MCF 10A (cell line): ENCODE data around the gene ABCA9. TPM values are rescaled to one million over a fixed set of nuclear protein-coding genes. Genes with fewer than 3 reads are reported as not detected.

Experiments used
- BruUV-seq: library from RNA; stranded (reverse); fragments of 400-500 nt; replicated peaks from 2 replicates; lab custom pipeline; 2021; lab: Mats Ljungman, UMichigan
- CTCF ChIA-PET: fragments of 300-600 bp; sonication (Branson Sonifier 250); formaldehyde crosslinking; extraction: SDS; loops from one replicate; lab custom pipeline; 2021; ENCODE audit warnings: antibody characterized with exemption, inconsistent platforms; lab: Yijun Ruan, JAX
- POLR2A ChIA-PET: fragments of 300-600, 350-650 bp; sonication (Branson Sonifier 250); formaldehyde crosslinking; extraction: SDS; loops from one replicate; lab custom pipeline; 2020; ENCODE audit warnings: antibody characterized with exemption, inconsistent platforms; lab: Yijun Ruan, JAX
- DNase-seq: peaks from one replicate; pipeline ENCODE4 v3.0.0-alpha.2; 2018; ENCODE audit not compliant: unreplicated experiment
- H3K27ac Mint-ChIP-seq: one replicate; pipeline ENCODE4 v1.8.0; 2022; ENCODE audit warnings: mild to moderate bottlenecking, low read depth, mixed read lengths; ENCODE audit not compliant: unreplicated experiment
- H3K27me3 Mint-ChIP-seq: one replicate; pipeline ENCODE4 v1.8.0; 2022; ENCODE audit warnings: mixed read lengths; ENCODE audit not compliant: insufficient read depth, unreplicated experiment
- H3K36me3 Mint-ChIP-seq: one replicate; pipeline ENCODE4 v1.8.0; 2022; ENCODE audit warnings: mild to moderate bottlenecking, moderate library complexity, mixed read lengths; ENCODE audit not compliant: insufficient read depth, unreplicated experiment
- H3K4me1 Mint-ChIP-seq: one replicate; pipeline ENCODE4 v1.8.0; 2022; ENCODE audit warnings: mixed read lengths; ENCODE audit not compliant: insufficient read depth, unreplicated experiment
- H3K4me3 Mint-ChIP-seq: one replicate; pipeline ENCODE4 v1.8.0; 2022; ENCODE audit warnings: mild to moderate bottlenecking, moderate library complexity, mixed read lengths; ENCODE audit not compliant: unreplicated experiment
- H3K9me3 Mint-ChIP-seq: one replicate; pipeline ENCODE4 v1.8.0; 2022; ENCODE audit warnings: mixed read lengths; ENCODE audit not compliant: unreplicated experiment
- intact Hi-C: fragments of 100-400 bp; cut with micrococcal nuclease; formaldehyde crosslinking; loops from 2 replicates; pipeline ENCODE4 v1.14.1; 2022
- total RNA-seq: library from RNA; stranded (reverse); gene quantifications from 2 replicates; pipeline ENCODE4 v1.2.3, GENCODE V29; 2022
- TF ChIP-seq, protein P1 (sequence below): fragments of 200-600 bp; IDR thresholded peaks from one replicate; pipeline ENCODE4 v1.8.0; 2022; ENCODE audit warnings: antibody characterized with exemption, mild to moderate bottlenecking; ENCODE audit not compliant: unreplicated experiment

Gene ABCA9
- total RNA-seq, 1 experiment from 2014 or later = 7.8 TPM

- intact Hi-C loops = no loop called here
- no peak for DNase-seq
- TF ChIP-seq, protein P1, sequence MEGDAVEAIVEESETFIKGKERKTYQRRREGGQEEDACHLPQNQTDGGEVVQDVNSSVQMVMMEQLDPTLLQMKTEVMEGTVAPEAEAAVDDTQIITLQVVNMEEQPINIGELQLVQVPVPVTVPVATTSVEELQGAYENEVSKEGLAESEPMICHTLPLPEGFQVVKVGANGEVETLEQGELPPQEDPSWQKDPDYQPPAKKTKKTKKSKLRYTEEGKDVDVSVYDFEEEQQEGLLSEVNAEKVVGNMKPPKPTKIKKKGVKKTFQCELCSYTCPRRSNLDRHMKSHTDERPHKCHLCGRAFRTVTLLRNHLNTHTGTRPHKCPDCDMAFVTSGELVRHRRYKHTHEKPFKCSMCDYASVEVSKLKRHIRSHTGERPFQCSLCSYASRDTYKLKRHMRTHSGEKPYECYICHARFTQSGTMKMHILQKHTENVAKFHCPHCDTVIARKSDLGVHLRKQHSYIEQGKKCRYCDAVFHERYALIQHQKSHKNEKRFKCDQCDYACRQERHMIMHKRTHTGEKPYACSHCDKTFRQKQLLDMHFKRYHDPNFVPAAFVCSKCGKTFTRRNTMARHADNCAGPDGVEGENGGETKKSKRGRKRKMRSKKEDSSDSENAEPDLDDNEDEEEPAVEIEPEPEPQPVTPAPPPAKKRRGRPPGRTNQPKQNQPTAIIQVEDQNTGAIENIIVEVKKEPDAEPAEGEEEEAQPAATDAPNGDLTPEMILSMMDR = no peak
- no TSS peak for BruUV-seq
- H3K4me1 Mint-ChIP-seq = peaks cover 17% of the 10 kb centered on the region
- POLR2A ChIA-PET = interaction anchor here (0.7 kb wide), 1 partner anchor 11 kb away, joined by 3 read pairs; no protein-coding TSS in a partner anchor
- no peak overlapping the region for H3K4me3 Mint-ChIP-seq
- CTCF ChIA-PET = no interaction called here
- no peaks in the 10 kb centered on the region for H3K27me3 Mint-ChIP-seq
- H3K9me3 Mint-ChIP-seq = no peaks in the 10 kb centered on the region
- no peak overlapping the region for H3K27ac Mint-ChIP-seq
- no peaks in the 10 kb centered on the region for H3K36me3 Mint-ChIP-seq
Observed at GRCh38 chr17:69046121-69046807, 14.5 kb downstream of the ABCA9 start.

- intact Hi-C loops = no loop called here
- H3K4me3 Mint-ChIP-seq = no peak overlapping the region
- peaks cover 11% of the 10 kb centered on the region for H3K4me1 Mint-ChIP-seq
- no peak overlapping the region for H3K27ac Mint-ChIP-seq
- TF ChIP-seq, protein P1 = no peak
- H3K36me3 Mint-ChIP-seq = no peaks in the 10 kb centered on the region
- CTCF ChIA-PET = no interaction called here
- no peaks in the 10 kb centered on the region for H3K27me3 Mint-ChIP-seq
- no peak for DNase-seq
- POLR2A ChIA-PET = interaction anchor here (0.7 kb wide), 1 partner anchor 12 kb away, joined by 3 read pairs; no protein-coding TSS in a partner anchor
- no TSS peak for BruUV-seq
- no peaks in the 10 kb centered on the region for H3K9me3 Mint-ChIP-seq
Observed at GRCh38 chr17:69045646-69046045, 15.1 kb downstream of the ABCA9 start.

GRCh38 chr17:69044371-69044770, 16.4 kb downstream of the ABCA9 start:
- H3K4me3 Mint-ChIP-seq = no peak overlapping the region
- TF ChIP-seq, protein P1 = no peak
- ChIA-PET POLR2A (no interaction called here), CTCF (no interaction called here)
- intact Hi-C loops = no loop called here
- H3K27ac Mint-ChIP-seq = no peak overlapping the region
- no peaks in the 10 kb centered on the region for H3K36me3 Mint-ChIP-seq
- BruUV-seq = no TSS peak
- DNase-seq = no peak
- no peaks in the 10 kb centered on the region for H3K9me3 Mint-ChIP-seq
- H3K27me3 Mint-ChIP-seq = no peaks in the 10 kb centered on the region
- H3K4me1 Mint-ChIP-seq = peaks cover 11% of the 10 kb centered on the region

- TF ChIP-seq, protein P1 = no peak
- Mint-ChIP-seq H3K9me3 (no peaks in the 10 kb centered on the region), H3K36me3 (no peaks in the 10 kb centered on the region), H3K27me3 (no peaks in the 10 kb centered on the region), H3K27ac (no peak overlapping the region), H3K4me3 (no peak overlapping the region), H3K4me1 (peaks cover 11% of the 10 kb centered on the region)
- BruUV-seq = no TSS peak
- intact Hi-C loops = no loop called here
- DNase-seq = no peak
- ChIA-PET CTCF (interaction anchor here (0.6 kb wide), 1 partner anchor 8 kb away, joined by 4 read pairs; no protein-coding TSS in a partner anchor), POLR2A (no interaction called here)
Observed at GRCh38 chr17:69043098-69043734, 17.5 kb downstream of the ABCA9 start.
